GM12801 (cell line): ENCODE measurements around the gene HS6ST1.

Experiments
- TF ChIP-seq, protein P1 (sequence below): IDR thresholded peaks from one replicate; pipeline ENCODE4 v1.5.1; 2011; ENCODE audit warnings: control low read depth; ENCODE audit not compliant: insufficient read length; ENCODE audit errors: extremely low read depth

The HS6ST1 gene

DNA sequence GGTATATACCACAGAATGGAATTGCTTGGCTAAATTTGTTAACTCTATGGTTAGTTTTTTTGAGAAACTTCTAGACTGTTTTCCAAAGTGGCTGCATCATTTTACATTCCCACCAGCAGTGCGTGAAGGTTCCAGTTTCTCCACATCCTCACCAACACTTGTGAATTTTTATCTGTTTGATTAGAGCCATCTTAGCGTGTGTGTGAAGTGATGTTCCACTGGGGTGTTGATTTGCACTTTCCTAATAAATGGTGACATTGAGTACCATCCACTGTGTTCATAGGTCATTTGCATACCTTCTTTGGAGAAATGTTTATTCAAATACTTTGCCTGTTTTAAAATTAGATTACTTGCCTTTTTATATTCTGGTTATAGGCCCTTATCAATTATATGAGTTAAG lies 37.5 kb upstream of the HS6ST1 start:
- TF ChIP-seq, protein P1, sequence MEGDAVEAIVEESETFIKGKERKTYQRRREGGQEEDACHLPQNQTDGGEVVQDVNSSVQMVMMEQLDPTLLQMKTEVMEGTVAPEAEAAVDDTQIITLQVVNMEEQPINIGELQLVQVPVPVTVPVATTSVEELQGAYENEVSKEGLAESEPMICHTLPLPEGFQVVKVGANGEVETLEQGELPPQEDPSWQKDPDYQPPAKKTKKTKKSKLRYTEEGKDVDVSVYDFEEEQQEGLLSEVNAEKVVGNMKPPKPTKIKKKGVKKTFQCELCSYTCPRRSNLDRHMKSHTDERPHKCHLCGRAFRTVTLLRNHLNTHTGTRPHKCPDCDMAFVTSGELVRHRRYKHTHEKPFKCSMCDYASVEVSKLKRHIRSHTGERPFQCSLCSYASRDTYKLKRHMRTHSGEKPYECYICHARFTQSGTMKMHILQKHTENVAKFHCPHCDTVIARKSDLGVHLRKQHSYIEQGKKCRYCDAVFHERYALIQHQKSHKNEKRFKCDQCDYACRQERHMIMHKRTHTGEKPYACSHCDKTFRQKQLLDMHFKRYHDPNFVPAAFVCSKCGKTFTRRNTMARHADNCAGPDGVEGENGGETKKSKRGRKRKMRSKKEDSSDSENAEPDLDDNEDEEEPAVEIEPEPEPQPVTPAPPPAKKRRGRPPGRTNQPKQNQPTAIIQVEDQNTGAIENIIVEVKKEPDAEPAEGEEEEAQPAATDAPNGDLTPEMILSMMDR = no peak

DNA sequence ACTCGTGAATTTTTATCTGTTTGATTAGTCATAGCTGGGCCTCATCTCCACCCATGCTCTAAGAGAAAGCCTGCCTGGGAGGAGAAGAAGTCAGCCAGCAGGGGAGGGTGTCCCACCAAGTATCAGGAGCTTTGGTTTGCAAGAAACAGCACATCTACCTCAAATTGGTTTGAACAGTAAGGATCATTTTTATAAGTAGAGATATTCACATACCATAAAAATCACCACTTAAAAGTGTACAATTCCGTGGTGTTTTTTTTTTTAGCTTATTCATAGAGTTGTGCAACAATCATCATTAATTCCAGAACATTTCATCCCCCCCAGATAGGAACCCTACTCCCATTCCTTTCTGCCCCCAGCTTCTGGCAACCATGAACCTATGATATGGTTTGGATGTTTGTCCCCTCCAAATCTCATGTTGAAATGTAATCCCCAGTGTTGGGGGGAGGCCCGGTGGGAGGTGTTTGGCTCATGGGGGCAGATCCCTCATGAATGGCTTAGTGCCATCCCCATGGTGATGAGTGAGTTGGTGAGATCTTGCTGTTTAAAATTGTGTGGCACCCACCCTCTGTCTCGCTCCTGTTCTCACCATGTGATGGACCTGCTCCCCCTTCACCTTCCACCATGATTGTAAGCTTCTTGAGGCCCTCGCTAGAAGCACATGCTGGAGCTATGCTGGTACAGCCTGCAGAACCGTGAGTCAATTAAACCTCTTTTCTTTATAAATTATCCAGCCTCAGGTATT lies 36.2 kb upstream of the HS6ST1 start:
- TF ChIP-seq, protein P1 = no peak

DNA sequence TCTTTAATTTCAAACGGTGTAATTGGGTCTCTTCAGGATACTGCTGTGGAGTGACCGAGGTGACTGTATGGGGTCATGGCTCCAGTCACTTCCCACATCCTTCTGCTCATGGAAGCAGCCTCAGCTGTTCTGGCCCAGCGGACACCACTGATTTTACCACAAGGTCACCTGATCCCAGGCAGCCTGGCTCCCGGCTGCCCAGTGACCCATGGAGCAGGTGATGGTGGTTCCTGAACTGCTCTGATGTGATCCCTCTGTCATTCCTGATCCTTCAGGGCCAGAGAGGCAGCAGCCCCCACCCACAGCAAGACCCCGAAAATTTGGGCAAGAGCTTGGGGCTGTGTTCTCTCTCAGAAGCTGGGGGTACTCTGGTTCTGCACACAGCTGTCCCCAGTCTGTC lies 35.5 kb upstream of the HS6ST1 start:
- TF ChIP-seq, protein P1 = no peak

DNA sequence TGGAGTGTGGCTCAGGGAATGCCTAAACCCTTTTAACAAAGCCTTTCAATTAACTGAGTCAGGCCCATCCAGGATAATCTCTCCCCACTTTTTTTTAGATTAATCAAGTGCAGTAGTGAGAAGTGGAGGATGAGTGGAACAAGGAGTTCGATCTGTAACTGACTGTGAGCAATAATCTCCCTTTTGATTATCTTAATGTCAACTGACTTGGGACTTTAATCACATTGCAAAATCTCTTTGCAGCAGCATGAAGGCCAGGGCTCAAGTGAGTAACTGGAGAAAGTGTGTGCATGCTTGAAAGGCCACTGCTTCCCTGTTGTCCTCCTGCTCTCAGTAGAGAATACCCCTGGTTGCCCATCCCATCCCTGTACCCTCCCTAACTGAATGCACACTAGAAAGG lies 32.1 kb upstream of the HS6ST1 start:
- TF ChIP-seq, protein P1 = no peak

DNA sequence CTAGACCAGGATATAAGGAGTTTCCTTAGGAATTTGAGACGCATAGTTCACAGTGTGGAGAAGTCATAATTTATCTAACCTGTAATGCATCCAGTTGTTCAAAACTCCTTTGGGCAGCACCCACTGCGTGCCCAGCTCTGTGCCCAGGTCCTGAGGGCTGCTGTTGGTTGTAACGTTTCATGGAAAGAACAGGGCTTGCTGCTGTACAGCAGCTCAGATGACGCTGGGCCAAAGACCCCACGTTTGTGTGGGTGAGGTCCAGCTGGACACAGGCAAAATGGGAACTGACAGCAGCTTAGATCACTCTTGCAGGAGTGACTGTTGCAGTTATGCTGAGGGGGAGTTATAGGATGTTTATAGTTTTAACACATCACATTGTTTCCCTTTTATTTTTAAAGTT lies 30.0 kb upstream of the HS6ST1 start:
- TF ChIP-seq, protein P1 = no peak

DNA sequence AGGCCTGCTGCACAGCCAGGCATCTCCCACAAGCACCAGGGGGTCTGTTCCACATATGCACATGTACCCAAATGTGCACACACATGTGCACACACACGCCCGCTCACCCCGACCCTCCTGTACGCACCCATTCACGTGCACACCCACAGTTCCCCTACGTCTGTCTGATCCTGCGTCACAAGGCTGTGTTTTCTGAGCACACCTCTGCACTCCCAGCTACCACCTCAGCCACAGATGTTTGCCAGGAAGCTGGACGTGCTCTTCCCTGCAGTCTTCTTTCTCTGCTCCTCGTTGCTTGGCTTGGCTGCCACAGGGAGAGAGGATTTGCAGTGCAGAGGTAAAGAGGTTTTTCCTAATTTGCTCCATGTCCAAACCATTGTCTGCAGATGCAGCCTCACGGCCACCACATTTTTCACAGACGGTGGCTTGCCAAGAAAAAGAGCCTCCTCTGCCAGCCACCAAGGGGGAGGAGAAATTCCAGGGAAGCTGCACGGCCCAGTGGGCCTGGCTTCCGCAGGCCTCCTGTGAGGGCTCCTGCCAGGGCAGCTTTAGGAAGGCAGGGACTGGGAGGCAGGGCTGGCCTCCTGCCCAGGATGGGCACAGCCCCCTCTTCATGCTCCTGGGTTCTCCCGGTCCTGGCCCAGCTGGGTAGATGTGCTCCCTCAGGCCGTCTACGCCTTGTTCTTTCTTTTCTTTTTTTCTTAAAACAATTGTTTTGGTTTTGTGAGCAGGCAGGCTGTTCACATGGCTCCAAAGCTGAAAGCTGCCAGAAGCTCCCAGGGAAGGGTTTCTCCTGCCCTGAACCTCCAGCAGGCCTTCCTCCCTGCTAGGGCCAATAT lies 29.3 kb upstream of the HS6ST1 start:
- TF ChIP-seq, protein P1 = no peak

DNA sequence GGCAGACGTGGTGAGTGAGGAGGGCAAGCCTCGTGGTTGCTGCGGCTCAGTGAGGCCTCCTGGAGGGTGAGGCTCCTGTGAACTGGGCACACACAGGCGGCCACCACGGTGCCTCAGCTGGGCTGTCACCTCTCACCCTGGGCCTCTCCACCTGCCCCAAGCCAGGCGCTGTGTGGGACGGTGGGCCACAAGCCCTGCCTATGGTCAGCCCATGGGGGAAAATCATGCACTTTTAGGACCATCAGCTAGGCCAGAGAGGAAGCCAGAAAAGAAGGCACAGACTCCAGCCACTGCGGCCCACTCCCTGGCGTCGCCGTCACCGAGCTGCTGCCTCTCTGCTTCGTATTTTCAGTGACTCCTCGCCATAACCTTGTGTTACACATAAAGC lies 28.5 kb upstream of the HS6ST1 start:
- TF ChIP-seq, protein P1 = no peak
